GM23248 (cell line): ENCODE data around the gene TMEM107. TPM values are rescaled to one million over a fixed set of nuclear protein-coding genes. Genes with fewer than 3 reads are reported as not detected.

Experiments used
- DNase-seq: peaks from one replicate; pipeline ENCODE4 v3.0.0-alpha.2; 2015
- H2AFZ ChIP-seq: fragments of 200-600 bp; sonication (generic); 2 replicates; pipeline ENCODE4 v1.6.1; 2016; ENCODE audit warnings: antibody characterized with exemption
- H3F3A ChIP-seq: fragments of 200-600 bp; sonication (generic); 2 replicates; pipeline ENCODE4 v1.6.1; 2016; ENCODE audit warnings: mild to moderate bottlenecking, antibody characterized with exemption, mixed run types; ENCODE audit not compliant: insufficient read depth
- H3K27ac ChIP-seq: fragments of 200-600 bp; sonication (generic); 2 replicates; pipeline ENCODE4 v1.5.1; 2016; ENCODE audit warnings: mild to moderate bottlenecking
- H3K27me3 ChIP-seq: fragments of 200-600 bp; sonication (generic); replicated peaks from 2 replicates; pipeline ENCODE4 v1.6.1; 2016; ENCODE audit warnings: mild to moderate bottlenecking; ENCODE audit not compliant: insufficient read depth
- H3K36me3 ChIP-seq: fragments of 200-600 bp; sonication (generic); 2 replicates; pipeline ENCODE4 v1.6.1; 2016; ENCODE audit warnings: low read depth, mild to moderate bottlenecking
- H3K4me1 ChIP-seq: fragments of 200-600 bp; sonication (generic); 2 replicates; pipeline ENCODE4 v1.6.1; 2016; ENCODE audit warnings: mild to moderate bottlenecking; ENCODE audit not compliant: insufficient read depth
- H3K4me2 ChIP-seq: fragments of 200-600 bp; sonication (generic); one replicate; pipeline ENCODE4 v1.6.1; 2016; ENCODE audit warnings: mild to moderate bottlenecking; ENCODE audit not compliant: unreplicated experiment
- H3K4me3 ChIP-seq: fragments of 200-600 bp; sonication (generic); 2 replicates; pipeline ENCODE4 v1.5.1; 2016; ENCODE audit warnings: mild to moderate bottlenecking
- H3K79me2 ChIP-seq: fragments of 200-600 bp; sonication (generic); 2 replicates; pipeline ENCODE4 v1.6.1; 2016; ENCODE audit warnings: mild to moderate bottlenecking; ENCODE audit not compliant: insufficient read depth
- H3K9ac ChIP-seq: fragments of 200-600 bp; sonication (generic); 2 replicates; pipeline ENCODE4 v1.6.1; 2016; ENCODE audit warnings: mild to moderate bottlenecking
- H3K9me2 ChIP-seq: fragments of 200-600 bp; sonication (generic); 2 replicates; pipeline ENCODE4 v1.6.1; 2016; ENCODE audit warnings: mixed run types, mild to moderate bottlenecking, moderate library complexity; ENCODE audit not compliant: insufficient read depth
- H3K9me3 ChIP-seq: fragments of 200-600 bp; sonication (generic); one replicate; pipeline ENCODE4 v1.6.1; 2017; ENCODE audit warnings: low read depth
- H4K20me1 ChIP-seq: fragments of 200-600 bp; sonication (generic); 2 replicates; pipeline ENCODE4 v1.6.0; 2016; ENCODE audit not compliant: insufficient read depth
- EZH2 ChIP-seq: fragments of 200-600 bp; sonication (generic); IDR thresholded peaks from 2 replicates; pipeline ENCODE4 v1.6.1; 2018; ENCODE audit warnings: antibody characterized with exemption, mild to moderate bottlenecking; ENCODE audit not compliant: insufficient read depth, poor library complexity, severe bottlenecking
- EZH2phosphoT487 ChIP-seq: fragments of 200-600 bp; sonication (generic); IDR thresholded peaks from 2 replicates; pipeline ENCODE4 v1.6.1; 2018; ENCODE audit warnings: antibody characterized with exemption, moderate library complexity, mild to moderate bottlenecking, low read depth; ENCODE audit not compliant: insufficient read depth
- WGBS, 2 experiments: methylation state at CpG; one replicate each; pipeline ENCODE4 v1.1.6; 2015 to 2017; ENCODE audit warnings: low lambda C conversion rate in 2 of 2, low coverage in 1 of 2; ENCODE audit errors: missing lambda C conversion rate in 2 of 2; 5-methylcytosine and 5-hydroxymethylcytosine counted together
- in situ Hi-C: fragments of 300-500 bp; cut with MboI; formaldehyde crosslinking; loops from 2 replicates; pipeline ENCODE4 v1.15.0; 2020
- polyA plus RNA-seq: library from polyadenylated mRNA; unstranded; fragments of >200 nt; fragmentation: Nextera tagmentation; extraction: Ambion mirVana; gene quantifications from 2 replicates; pipeline ENCODE4 v1.2.1, GENCODE V29; 2016
- total RNA-seq: library from RNA; depleted of rRNA; stranded (reverse); fragments of >200 nt; shearing (Covaris generic); gene quantifications from 2 replicates; pipeline ENCODE4 v1.2.3, GENCODE V29; 2014

TMEM107 gene
- total and polyA plus RNA-seq, 2 experiments from 2014 or later = 11.6 to 20.9 TPM

GRCh38 chr17:8125947-8126490, 50.2 kb downstream of the TMEM107 start:
- Histone ChIP-seq H3F3A (peaks cover 14% of the 10 kb centered on the region), H3K36me3 (no peaks in the 10 kb centered on the region), H3K27ac (no peak overlapping the region), H3K4me1 (peaks cover 20% of the 10 kb centered on the region), H3K4me2 (peak overlapping the region; percentile 96), H2AFZ (peak overlapping the region; percentile 93), H3K79me2 (no peaks in the 10 kb centered on the region), H3K27me3 (no peaks in the 10 kb centered on the region), H3K4me3 (peak overlapping the region; percentile 75), H4K20me1 (no peaks in the 10 kb centered on the region), H3K9me3 (no peaks in the 10 kb centered on the region), H3K9me2 (no peaks in the 10 kb centered on the region), H3K9ac (peak overlapping the region; percentile 60)
- TF ChIP-seq EZH2 (no peak), EZH2phosphoT487 (no peak)
- no peak for DNase-seq
- in situ Hi-C loops = no loop called here
- WGBS, 2 experiments = 0 to 1% methylated on average over 22 to 35 of the region's 35 CpGs

- peak overlapping the region; percentile 60 for H3K9ac ChIP-seq
- TF ChIP-seq EZH2 = no peak
- TF ChIP-seq EZH2phosphoT487 = no peak
- peak overlapping the region; percentile 93 for H2AFZ ChIP-seq
- peaks cover 14% of the 10 kb centered on the region for H3F3A ChIP-seq
- no peaks in the 10 kb centered on the region for H4K20me1 ChIP-seq
- in situ Hi-C loops = no loop called here
- peaks cover 22% of the 10 kb centered on the region for H3K4me1 ChIP-seq
- no peaks in the 10 kb centered on the region for H3K36me3 ChIP-seq
- 4% methylated on average over 36 to 39 of the region's 40 CpGs for WGBS, 2 experiments
- peak; percentile 66 for DNase-seq
- H3K9me3 ChIP-seq = no peaks in the 10 kb centered on the region
- no peaks in the 10 kb centered on the region for H3K9me2 ChIP-seq
- no peaks in the 10 kb centered on the region for H3K27me3 ChIP-seq
- no peak overlapping the region for H3K27ac ChIP-seq
- peak overlapping the region; percentile 75 for H3K4me3 ChIP-seq
- H3K79me2 ChIP-seq = no peaks in the 10 kb centered on the region
- peak overlapping the region; percentile 96 for H3K4me2 ChIP-seq
Measured at GRCh38 chr17:8125154-8125946, 50.8 kb downstream of the TMEM107 start.

DNA sequence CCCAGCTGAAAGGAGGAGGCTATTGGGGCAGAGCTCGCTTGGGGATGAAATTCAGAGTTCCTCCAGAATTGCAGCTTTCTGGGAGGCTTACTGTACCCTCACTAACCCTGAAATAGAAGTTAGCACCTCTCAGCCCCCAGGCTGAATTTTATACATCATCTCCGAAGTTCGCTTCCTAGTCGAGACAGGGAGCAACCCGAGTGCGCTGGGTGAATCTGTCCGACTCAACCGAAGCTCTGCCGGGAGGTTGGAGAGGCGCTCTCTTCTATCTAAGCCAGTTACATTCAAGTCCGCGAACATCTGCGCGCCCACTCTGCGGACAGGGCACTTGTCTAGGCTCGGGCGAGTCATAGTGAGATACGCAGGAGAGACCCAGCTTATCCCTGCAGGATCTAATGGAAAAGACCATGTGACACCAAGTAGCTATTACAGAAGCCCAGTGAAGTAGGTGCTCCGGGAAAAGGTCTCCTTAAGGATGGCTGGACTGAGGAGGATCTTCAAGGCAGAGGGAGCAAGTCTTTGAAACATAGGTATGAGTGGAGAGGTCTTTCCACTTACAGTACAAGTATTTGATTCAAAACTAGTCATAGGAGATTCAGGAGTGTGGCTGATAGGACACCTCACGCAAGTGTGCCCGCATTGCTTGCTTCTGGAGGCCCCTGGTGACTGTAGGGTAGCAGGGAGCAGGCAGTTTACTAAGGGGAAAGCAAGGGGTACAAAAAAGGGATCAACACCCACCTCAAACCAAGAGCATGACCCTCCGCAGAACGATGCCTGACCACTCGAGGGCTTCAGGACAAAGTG, 51.6 kb downstream of the TMEM107 start:
- WGBS, 2 experiments = 5% methylated on average over 24 of the region's 24 CpGs
- Histone ChIP-seq H3K4me2 (peak overlapping the region; percentile 96), H3K27me3 (no peaks in the 10 kb centered on the region), H3K79me2 (no peaks in the 10 kb centered on the region), H4K20me1 (no peaks in the 10 kb centered on the region), H3K9me3 (no peaks in the 10 kb centered on the region), H2AFZ (peak overlapping the region; percentile 62), H3F3A (peaks cover 19% of the 10 kb centered on the region), H3K36me3 (no peaks in the 10 kb centered on the region), H3K4me1 (peaks cover 22% of the 10 kb centered on the region), H3K9ac (no peak overlapping the region), H3K9me2 (no peaks in the 10 kb centered on the region), H3K4me3 (peak overlapping the region; percentile 75), H3K27ac (no peak overlapping the region)
- in situ Hi-C loops = no loop called here
- DNase-seq = peak; percentile 63
- TF ChIP-seq EZH2 = no peak
- no peak for TF ChIP-seq EZH2phosphoT487

- in situ Hi-C loops = no loop called here
- no peak for TF ChIP-seq EZH2
- TF ChIP-seq EZH2phosphoT487 = no peak
- Histone ChIP-seq H3K9ac (peak within 1 kb of the TSS; percentile 51), H3K79me2 (no peaks in the 10 kb centered on the region), H3K4me1 (peaks cover 22% of the 10 kb centered on the region), H3K27ac (no peak within 1 kb of the TSS), H3K27me3 (no peaks in the 10 kb centered on the region), H2AFZ (peak within 1 kb of the TSS; percentile 85), H3K9me2 (no peaks in the 10 kb centered on the region), H3F3A (peaks cover 23% of the 10 kb centered on the region), H3K36me3 (no peaks in the 10 kb centered on the region), H4K20me1 (no peaks in the 10 kb centered on the region), H3K4me3 (peak within 1 kb of the TSS; percentile 75), H3K9me3 (no peaks in the 10 kb centered on the region), H3K4me2 (peak within 1 kb of the TSS; percentile 96)
- DNase-seq = peak; percentile 44
- 2% methylated on average over 29 of the region's 29 CpGs for WGBS, 2 experiments
Measured at GRCh38 chr17:8123695-8124349, 52.4 kb downstream of the TMEM107 start, which contains the start of gene HES7. HES7 (minus strand) TSS chr17:8124106; CDS start chr17:8124084, 22 bp downstream.
